Central memory CD8-positive, alpha-beta T cell (primary cell): ENCODE data around the gene TGM3.

Source experiments
- ATAC-seq: fragments of 150-1000 bp; cut with Tn5 transposase; replicated peaks from 2 replicates; pipeline ENCODE4 v1.10.0; 2022; ENCODE audit warnings: mild to moderate bottlenecking, moderate FRiP score, moderate number of reproducible peaks; ENCODE audit not compliant: poor library complexity, severe bottlenecking; ENCODE audit errors: extremely low read depth
- DNase-seq, 2 donors: peaks; one replicate each; pipeline ENCODE4 v3.0.0; 2021; ENCODE audit warnings: low spot score in 2 of 2
- H3K27ac Mint-ChIP-seq: one replicate; pipeline ENCODE4 v1.8.0; 2022; ENCODE audit warnings: low read depth, mild to moderate bottlenecking, moderate library complexity, mixed read lengths
- H3K27me3 Mint-ChIP-seq: one replicate; pipeline ENCODE4 v1.8.0; 2022; ENCODE audit warnings: mixed read lengths
- H3K36me3 Mint-ChIP-seq: one replicate; pipeline ENCODE4 v1.8.0; 2022; ENCODE audit warnings: mild to moderate bottlenecking, moderate library complexity, mixed read lengths; ENCODE audit not compliant: insufficient read depth
- H3K4me1 Mint-ChIP-seq: one replicate; pipeline ENCODE4 v1.8.0; 2022; ENCODE audit warnings: mixed read lengths
- H3K4me3 Mint-ChIP-seq: one replicate; pipeline ENCODE4 v1.8.0; 2022; ENCODE audit warnings: mild to moderate bottlenecking, moderate library complexity, mixed read lengths
- H3K9me3 Mint-ChIP-seq: one replicate; pipeline ENCODE4 v1.8.0; 2022; ENCODE audit warnings: mixed read lengths

Gene TGM3

GRCh38 chr20:2381303-2381702, 85.5 kb downstream of the TGM3 start:
- no peak for ATAC-seq
- H3K27ac Mint-ChIP-seq, result no peak overlapping the region
- DNase-seq, result no peak
- peaks cover 2% of the 10 kb centered on the region for H3K36me3 Mint-ChIP-seq
- H3K4me1 Mint-ChIP-seq, result peaks cover 44% of the 10 kb centered on the region
- H3K9me3 Mint-ChIP-seq, result no peaks in the 10 kb centered on the region
- H3K4me3 Mint-ChIP-seq, result no peak overlapping the region
- H3K27me3 Mint-ChIP-seq, result no peaks in the 10 kb centered on the region

GRCh38 chr20:2382833-2383232, 87.0 kb downstream of the TGM3 start:
- H3K27ac Mint-ChIP-seq, result no peak overlapping the region
- H3K27me3 Mint-ChIP-seq, result no peaks in the 10 kb centered on the region
- H3K4me3 Mint-ChIP-seq, result no peak overlapping the region
- peaks cover 44% of the 10 kb centered on the region for H3K4me1 Mint-ChIP-seq
- peaks cover 2% of the 10 kb centered on the region for H3K36me3 Mint-ChIP-seq
- no peaks in the 10 kb centered on the region for H3K9me3 Mint-ChIP-seq
- no peak for ATAC-seq
- no peak for DNase-seq

DNA sequence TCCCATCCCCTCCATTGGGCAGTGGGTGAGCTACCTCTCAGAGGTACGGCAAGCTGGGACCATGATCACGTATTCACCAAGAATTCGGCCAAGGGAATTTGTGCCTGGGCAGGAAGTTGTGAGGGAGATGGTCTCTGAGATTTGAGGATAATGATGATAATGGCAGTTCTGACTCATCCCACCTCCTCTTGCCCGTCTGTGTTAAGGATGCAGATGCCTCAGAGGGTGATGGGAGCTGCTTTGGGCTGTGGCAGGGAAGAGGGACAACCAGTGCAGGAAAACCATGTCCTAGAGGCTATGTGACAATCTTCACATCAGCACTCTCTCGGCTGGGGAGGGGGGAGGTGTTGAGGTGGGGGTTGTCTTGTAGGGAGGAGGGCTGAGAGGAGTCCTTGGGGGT, 89.2 kb downstream of the TGM3 start:
- no peaks in the 10 kb centered on the region for H3K9me3 Mint-ChIP-seq
- no peak overlapping the region for H3K4me3 Mint-ChIP-seq
- no peaks in the 10 kb centered on the region for H3K27me3 Mint-ChIP-seq
- no peak for ATAC-seq
- H3K4me1 Mint-ChIP-seq, result peaks cover 27% of the 10 kb centered on the region
- peak overlapping the region; percentile 23 for H3K27ac Mint-ChIP-seq
- H3K36me3 Mint-ChIP-seq, result no peaks in the 10 kb centered on the region
- no peak for DNase-seq

- Mint-ChIP-seq H3K4me3 (no peak overlapping the region), H3K9me3 (no peaks in the 10 kb centered on the region), H3K27me3 (no peaks in the 10 kb centered on the region), H3K4me1 (peaks cover 23% of the 10 kb centered on the region), H3K36me3 (no peaks in the 10 kb centered on the region), H3K27ac (no peak overlapping the region)
- ATAC-seq (no peak), DNase-seq (no peak)
These were observed 89.7 kb downstream of the TGM3 start for GRCh38 chr20:2385496-2385895.

GRCh38 chr20:2386516-2387179, 90.8 kb downstream of the TGM3 start:
- no peaks in the 10 kb centered on the region for H3K36me3 Mint-ChIP-seq
- H3K4me1 Mint-ChIP-seq, result peaks cover 16% of the 10 kb centered on the region
- H3K4me3 Mint-ChIP-seq, result no peak overlapping the region
- H3K9me3 Mint-ChIP-seq, result no peaks in the 10 kb centered on the region
- no peak for DNase-seq
- no peak overlapping the region for H3K27ac Mint-ChIP-seq
- no peak for ATAC-seq
- H3K27me3 Mint-ChIP-seq, result no peaks in the 10 kb centered on the region

DNA sequence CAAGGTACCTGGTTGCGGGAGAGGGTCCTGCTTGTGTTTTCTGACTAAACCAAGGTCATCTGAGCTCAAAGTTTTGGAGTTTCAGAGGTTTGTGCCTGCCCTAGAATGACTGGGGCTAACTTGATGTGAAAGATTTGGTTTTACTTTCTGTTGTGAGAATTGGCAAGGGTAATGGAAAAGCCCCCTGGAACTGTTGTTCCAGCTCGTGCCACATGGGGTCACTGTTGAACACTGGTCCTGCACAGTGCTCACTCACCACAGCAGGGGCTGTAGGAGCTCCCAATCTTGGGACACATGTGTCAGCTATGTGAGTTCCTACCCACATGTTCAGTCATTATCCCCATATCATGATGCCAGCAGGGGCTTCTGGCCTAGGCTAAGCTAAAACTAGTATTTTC, 91.4 kb downstream of the TGM3 start:
- no peak overlapping the region for H3K4me3 Mint-ChIP-seq
- DNase-seq (peak; percentile 16 to 25), ATAC-seq (peak; percentile 68)
- H3K27ac Mint-ChIP-seq, result no peak overlapping the region
- H3K9me3 Mint-ChIP-seq, result no peaks in the 10 kb centered on the region
- peaks cover 16% of the 10 kb centered on the region for H3K4me1 Mint-ChIP-seq
- no peaks in the 10 kb centered on the region for H3K27me3 Mint-ChIP-seq
- no peaks in the 10 kb centered on the region for H3K36me3 Mint-ChIP-seq

GRCh38 chr20:2387580-2387979, 91.8 kb downstream of the TGM3 start:
- ATAC-seq, result no peak
- H3K9me3 Mint-ChIP-seq, result no peaks in the 10 kb centered on the region
- DNase-seq, result no peak
- H3K4me3 Mint-ChIP-seq, result no peak overlapping the region
- no peak overlapping the region for H3K27ac Mint-ChIP-seq
- peaks cover 16% of the 10 kb centered on the region for H3K4me1 Mint-ChIP-seq
- H3K36me3 Mint-ChIP-seq, result no peaks in the 10 kb centered on the region
- H3K27me3 Mint-ChIP-seq, result no peaks in the 10 kb centered on the region
